Liver (tissue), 9 donors: ENCODE results near the gene VWA5B1. TPM values are rescaled to one million over a fixed set of nuclear protein-coding genes. Genes with fewer than 3 reads are reported as not detected.

ENCODE experiments used
- DNase-seq: peaks from one replicate; pipeline ENCODE4 v3.0.0-alpha.2; 2017; ENCODE audit warnings: low spot score
- H3K27ac ChIP-seq, 2 donors: one replicate each; pipeline ENCODE4 v1.7.0; 2013; ENCODE audit warnings: inconsistent platforms in 2 of 2, low read length in 2 of 2, control low read depth in 1 of 2, low read depth in 1 of 2, mild to moderate bottlenecking in 1 of 2
- H3K27me3 ChIP-seq, 4 donors: one replicate each; pipeline versions ENCODE4 v1.6.1 to v1.7.0; 2013; ENCODE audit warnings: low read length in 3 of 4, inconsistent platforms in 1 of 4, mild to moderate bottlenecking in 1 of 4, moderate library complexity in 1 of 4; ENCODE audit not compliant: control insufficient read depth in 4 of 4, insufficient read depth in 4 of 4
- H3K36me3 ChIP-seq, 4 donors: one replicate each; pipeline versions ENCODE4 v1.6.1 to v1.7.0; 2013; ENCODE audit warnings: low read length in 3 of 4, mild to moderate bottlenecking in 3 of 4, low read depth in 1 of 4, moderate library complexity in 1 of 4; ENCODE audit not compliant: control insufficient read depth in 4 of 4, insufficient read depth in 3 of 4
- H3K4me1 ChIP-seq, 4 donors: one replicate each; pipeline versions ENCODE4 v1.6.1 to v1.7.0; 2013; ENCODE audit warnings: low read length in 3 of 4, mild to moderate bottlenecking in 3 of 4, moderate library complexity in 1 of 4; ENCODE audit not compliant: control insufficient read depth in 4 of 4, insufficient read depth in 4 of 4
- H3K4me3 ChIP-seq, 3 donors: one replicate each; pipeline versions ENCODE4 v1.6.1 to v1.7.0; 2013; ENCODE audit warnings: low read length in 3 of 3, control low read depth in 1 of 3, low read depth in 1 of 3, mild to moderate bottlenecking in 1 of 3
- H3K9ac ChIP-seq, 2 donors: one replicate each; pipeline ENCODE4 v1.7.0; 2013; ENCODE audit warnings: low read length in 2 of 2, mild to moderate bottlenecking in 2 of 2, moderate library complexity in 2 of 2, control low read depth in 1 of 2, low read depth in 1 of 2
- H3K9me3 ChIP-seq, 4 donors: one replicate each; pipeline versions ENCODE4 v1.6.1 to v1.7.0; 2013; ENCODE audit warnings: low read length in 3 of 4; ENCODE audit not compliant: control insufficient read depth in 4 of 4
- ATF3 ChIP-seq: IDR thresholded peaks from 2 replicates; pipeline ENCODE4 v1.6.1; 2016; ENCODE audit warnings: antibody characterized with exemption
- CTCF ChIP-seq: fragments of 150-350 bp; IDR thresholded peaks from 2 replicates; pipeline ENCODE4 v1.5.1; 2017; ENCODE audit warnings: improper control_type of control experiment, low read depth, low read length; ENCODE audit not compliant: missing input control
- EGR1 ChIP-seq, 2 donors: IDR thresholded peaks; 2 replicates each; pipeline ENCODE4 v1.6.1; 2016 to 2018; ENCODE audit warnings: antibody characterized with exemption in 2 of 2, low read depth in 2 of 2
- FOXA2 ChIP-seq: IDR thresholded peaks from 2 replicates; pipeline ENCODE4 v1.6.1; 2016; ENCODE audit warnings: antibody characterized with exemption
- GABPA ChIP-seq, 2 donors: IDR thresholded peaks in 1 of 2; conservative IDR thresholded peaks in 1 of 2; 2 replicates each; pipeline ENCODE4 v1.6.1; 2016; ENCODE audit warnings: antibody characterized with exemption in 2 of 2, mild to moderate bottlenecking in 1 of 2, moderate library complexity in 1 of 2
- HNF4A ChIP-seq, 2 donors: conservative IDR thresholded peaks; 2 replicates each; pipeline ENCODE4 v1.6.1; 2016; ENCODE audit warnings: antibody characterized with exemption in 2 of 2, mild to moderate bottlenecking in 2 of 2
- HNF4G ChIP-seq: IDR thresholded peaks from 2 replicates; pipeline ENCODE4 v1.6.1; 2016; ENCODE audit warnings: antibody characterized with exemption
- JUND ChIP-seq, 2 donors: IDR thresholded peaks; 2 replicates each; pipeline ENCODE4 v1.6.1; 2016; ENCODE audit warnings: antibody characterized with exemption in 2 of 2
- MAX ChIP-seq: IDR thresholded peaks from 2 replicates; pipeline ENCODE4 v1.6.1; 2016; ENCODE audit warnings: antibody characterized with exemption
- NR2F2 ChIP-seq: IDR thresholded peaks from 2 replicates; pipeline ENCODE4 v1.6.1; 2016; ENCODE audit warnings: antibody characterized with exemption
- RAD21 ChIP-seq, 2 donors: IDR thresholded peaks; 2 replicates each; pipeline ENCODE4 v1.6.1; 2016; ENCODE audit warnings: antibody characterized with exemption in 2 of 2, mild to moderate bottlenecking in 2 of 2
- REST ChIP-seq: IDR thresholded peaks from 2 replicates; pipeline ENCODE4 v1.6.1; 2016; ENCODE audit warnings: antibody characterized with exemption, mild to moderate bottlenecking
- RXRA ChIP-seq, 2 donors: IDR thresholded peaks; 2 replicates each; pipeline ENCODE4 v1.6.1; 2017 to 2018; ENCODE audit warnings: antibody characterized with exemption in 2 of 2, mild to moderate bottlenecking in 1 of 2
- SP1 ChIP-seq: IDR thresholded peaks from 2 replicates; pipeline ENCODE4 v1.6.1; 2018; ENCODE audit warnings: antibody characterized with exemption, mild to moderate bottlenecking
- TAF1 ChIP-seq: conservative IDR thresholded peaks from 2 replicates; pipeline ENCODE4 v1.6.1; 2016; ENCODE audit warnings: antibody characterized with exemption, mild to moderate bottlenecking
- YY1 ChIP-seq: IDR thresholded peaks from 2 replicates; pipeline ENCODE4 v1.6.1; 2016; ENCODE audit warnings: antibody characterized with exemption, mild to moderate bottlenecking
- ZBTB33 ChIP-seq: IDR thresholded peaks from 2 replicates; pipeline ENCODE4 v1.6.1; 2016; ENCODE audit warnings: antibody characterized with exemption
- WGBS: extraction: QIAGEN DNeasy Blood & Tissue Kit; methylation state at CpG from one replicate; pipeline ENCODE4 v1.1.7; 2013; 5-methylcytosine and 5-hydroxymethylcytosine counted together
- polyA plus RNA-seq, 2 donors: library from polyadenylated mRNA; stranded (reverse) in 1 of 2; unstranded in 1 of 2; fragments of 200-250 nt in 1 of 2; fragments of >200 nt in 1 of 2; fragmentation: Nextera tagmentation in 1 of 2; extraction: Ambion mirVana in 1 of 2; gene quantifications; one replicate each; pipeline versions ENCODE4 v1.2.1 to v1.2.3, GENCODE V29; 2013 to 2015
- total RNA-seq, 2 donors: library from RNA; depleted of rRNA; stranded (reverse); fragments of >200 nt; gene quantifications; one replicate each; pipeline ENCODE4 v1.2.3, GENCODE V29; 2014
- donor health status: healthy.
- donor health status: healthy.
- donor health status: healthy.
- donor health status: healthy.
- donor health status: healthy.

The VWA5B1 gene
- total and polyA plus RNA-seq, 4 donors = not detected

- TF ChIP-seq REST = no peak
Measured at GRCh38 chr1:20322825-20323612, 32.3 kb downstream of the VWA5B1 start (continued).

- Histone ChIP-seq H3K9ac (no peak overlapping the region), H3K27ac (no peak overlapping the region), H3K27me3 (peaks cover 0 to 8% (median 0%) of the 10 kb centered on the region in 4 donors), H3K4me1 (no peaks in the 10 kb centered on the region), H3K9me3 (no peaks in the 10 kb centered on the region), H3K36me3 (no peaks in the 10 kb centered on the region), H3K4me3 (no peak overlapping the region)
- DNase-seq = no peak
- 80% methylated on average over 3 of the region's 3 CpGs for WGBS
- TF ChIP-seq MAX (no peak), RXRA (IDR thresholded peaks at IDR 0.05) (no peak), GABPA (IDR thresholded peaks at IDR 0.05 in 1 of 2, conservative IDR thresholded peaks at IDR 0.05 in 1 of 2) (no peak)
Measured at GRCh38 chr1:20323613-20323920, 32.9 kb downstream of the VWA5B1 start.

- Histone ChIP-seq H3K9me3 (no peaks in the 10 kb centered on the region), H3K9ac (no peak overlapping the region), H3K27ac (no peak overlapping the region), H3K4me1 (no peaks in the 10 kb centered on the region), H3K4me3 (no peak overlapping the region), H3K27me3 (peaks cover 0 to 8% (median 0%) of the 10 kb centered on the region in 4 donors), H3K36me3 (no peaks in the 10 kb centered on the region)
- no peak for DNase-seq
- WGBS = 69% methylated on average over 8 of the region's 8 CpGs
- TF ChIP-seq JUND (IDR thresholded peaks at IDR 0.05) (no peak), REST (no peak), SP1 (no peak), ZBTB33 (no peak), EGR1 (IDR thresholded peaks at IDR 0.05; ENCODE audit: low read depth in 2 of 2) (no peak), RAD21 (IDR thresholded peaks at IDR 0.05) (no peak), YY1 (no peak), FOXA2 (no peak), MAX (no peak), GABPA (IDR thresholded peaks at IDR 0.05 in 1 of 2, conservative IDR thresholded peaks at IDR 0.05 in 1 of 2) (no peak), ATF3 (no peak), NR2F2 (no peak), CTCF (no peak), HNF4A (conservative IDR thresholded peaks at IDR 0.05) (no peak), HNF4G (no peak), TAF1 (no peak), RXRA (IDR thresholded peaks at IDR 0.05) (no peak)
Measured at GRCh38 chr1:20324704-20325406, 34.2 kb downstream of the VWA5B1 start.
